ENCODE data around the gene TMEM242. TPM values are rescaled to one million over a fixed set of nuclear protein-coding genes. Genes with fewer than 3 reads are reported as not detected.
"Not testable (repeated sequence)": the region's sequence is repeated elsewhere in the genome, so short reads cannot be mapped to it uniquely, and the experiment has no call there.

Gene TMEM242
- total RNA-seq, 1 experiment from 2014 or later = 9.3 TPM

GRCh38 chr6:157313531-157314467, 9.5 kb downstream of the TMEM242 start:
- Histone ChIP-seq H3K9me3 (replicated peaks) (no peaks in the 10 kb centered on the region), H3K4me3 (no peak overlapping the region), H3K4me1 (replicated peaks) (peaks cover 7% of the 10 kb centered on the region; the same call in 1 of the 2 replicates), H3K27ac (no peak overlapping the region), H3K27me3 (replicated peaks) (no peaks in the 10 kb centered on the region), H3K36me3 (peaks cover 32% of the 10 kb centered on the region)
- no peak for DNase-seq (ENCODE audit: low read depth in 1 of 2, low spot score in 2 of 2)

DNA sequence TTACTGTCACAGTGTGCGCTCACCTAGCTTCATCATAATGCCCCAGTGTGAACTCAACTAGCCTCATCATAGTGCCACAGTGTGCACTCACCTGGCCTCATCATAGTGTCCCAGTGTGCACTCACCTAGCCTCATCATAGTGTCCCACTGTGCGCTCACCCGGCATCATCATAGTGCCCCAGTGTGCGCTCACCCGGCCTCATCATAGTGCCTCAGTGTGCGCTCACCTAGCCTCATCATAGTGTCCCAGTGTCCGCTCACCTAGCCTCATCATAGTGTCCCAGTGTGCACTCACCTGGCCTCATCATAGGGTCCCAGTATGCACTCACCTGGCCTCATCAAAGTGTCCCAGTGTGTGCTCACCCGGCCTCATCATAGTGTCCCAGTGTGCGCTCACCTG, 10.6 kb downstream of the TMEM242 start:
- H3K36me3 ChIP-seq = peaks cover 30% of the 10 kb centered on the region
- no peak overlapping the region for H3K4me3 ChIP-seq
- no peak for DNase-seq (ENCODE audit: low read depth in 1 of 2, low spot score in 2 of 2)
- H3K4me1 ChIP-seq (replicated peaks) = peaks cover 7% of the 10 kb centered on the region; the same call in 1 of the 2 replicates
- H3K9me3 ChIP-seq (replicated peaks) = no peaks in the 10 kb centered on the region
- H3K27ac ChIP-seq = no peak overlapping the region
- no peaks in the 10 kb centered on the region for H3K27me3 ChIP-seq (replicated peaks)

DNA sequence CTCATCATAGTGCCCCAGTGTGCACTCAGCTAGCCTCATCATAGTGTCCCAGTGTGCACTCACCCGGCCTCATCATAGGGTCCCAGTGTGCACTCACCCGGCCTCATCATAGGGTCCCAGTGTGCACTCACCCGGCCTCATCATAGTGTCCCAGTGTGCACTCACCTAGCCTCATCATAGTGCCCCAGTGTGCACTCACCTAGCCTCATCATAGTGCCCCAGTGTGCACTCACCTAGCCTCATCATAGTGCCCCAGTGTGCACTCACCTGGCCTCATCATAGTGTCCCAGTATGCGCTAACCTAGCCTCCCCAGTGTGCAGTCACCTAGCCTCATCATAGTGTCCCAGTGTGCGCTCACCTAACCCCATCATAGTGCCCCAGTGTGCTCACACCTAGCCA, 12.6 kb downstream of the TMEM242 start:
- H3K27ac ChIP-seq; DNase-seq (ENCODE audit: low read depth in 1 of 2, low spot score in 2 of 2): not testable (repeated sequence)
- H3K36me3 ChIP-seq = peaks cover 12% of the 10 kb centered on the region

GRCh38 chr6:157307661-157308060, 15.7 kb downstream of the TMEM242 start:
- no peak overlapping the region for H3K4me3 ChIP-seq
- H3K36me3 ChIP-seq = no peaks in the 10 kb centered on the region
- no peak for DNase-seq (ENCODE audit: low read depth in 1 of 2, low spot score in 2 of 2)
- peaks cover 12% of the 10 kb centered on the region for H3K4me1 ChIP-seq (replicated peaks)
- no peak overlapping the region for H3K27ac ChIP-seq
- no peaks in the 10 kb centered on the region for H3K27me3 ChIP-seq (replicated peaks)
- H3K9me3 ChIP-seq (replicated peaks) = no peaks in the 10 kb centered on the region

More for the DNA sequence above, 12.6 kb downstream of the TMEM242 start:
- H3K4me3 ChIP-seq; H3K4me1 ChIP-seq (replicated peaks); H3K27me3 ChIP-seq (replicated peaks); H3K9me3 ChIP-seq (replicated peaks): not testable (repeated sequence)

DNA sequence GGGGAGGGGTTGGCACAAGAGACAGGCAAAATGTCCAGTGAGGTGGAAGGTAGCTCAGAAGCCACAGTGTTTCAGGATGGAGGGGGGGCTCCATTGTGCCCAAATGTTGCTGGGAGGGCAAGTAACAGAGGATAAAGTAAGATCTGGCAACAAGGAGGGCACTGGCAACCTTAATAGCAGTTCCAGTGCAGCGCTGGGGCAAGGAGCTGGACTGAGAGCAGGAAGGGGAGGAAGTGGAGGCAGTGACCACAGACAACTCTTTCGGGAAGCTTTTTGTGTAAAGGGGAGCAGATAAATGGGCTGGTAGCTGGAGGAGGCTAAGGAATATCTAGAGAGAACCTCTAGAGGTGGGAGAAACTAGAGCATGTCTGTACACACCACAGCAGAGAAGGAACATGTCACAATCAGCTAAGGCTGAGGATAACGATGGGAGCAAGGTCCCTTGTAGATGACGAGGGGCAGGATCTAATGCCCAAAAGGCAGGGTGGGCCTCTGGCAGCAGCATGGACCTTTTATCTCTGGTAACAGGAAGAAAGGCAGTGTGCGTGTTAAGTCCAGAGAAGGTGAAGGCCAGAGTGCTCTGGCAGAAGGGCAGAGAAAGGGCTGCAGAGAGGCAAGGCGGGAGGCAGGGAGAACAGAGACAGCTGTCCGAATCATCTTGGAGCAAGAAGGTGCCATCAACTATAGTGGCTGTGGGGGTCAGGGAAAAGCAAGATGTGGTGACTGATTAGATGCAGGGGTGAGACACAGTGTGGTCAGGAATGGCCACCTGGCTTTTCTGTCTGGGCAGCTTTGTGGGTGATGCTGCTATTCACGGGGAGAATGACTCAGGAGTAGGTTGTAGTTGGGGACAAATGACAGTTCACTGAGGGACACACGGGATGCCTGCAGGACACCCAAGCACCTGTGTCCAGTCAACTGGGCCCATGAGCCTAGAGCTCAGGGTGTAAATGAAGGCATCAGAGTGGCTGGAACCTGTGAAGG, 17.4 kb downstream of the TMEM242 start:
- H3K9me3 ChIP-seq (replicated peaks) = no peaks in the 10 kb centered on the region
- H3K27ac ChIP-seq = no peak overlapping the region
- no peak for DNase-seq (ENCODE audit: low read depth in 1 of 2, low spot score in 2 of 2)
- no peaks in the 10 kb centered on the region for H3K27me3 ChIP-seq (replicated peaks)
- H3K4me1 ChIP-seq (replicated peaks) = peaks cover 12% of the 10 kb centered on the region
- H3K4me3 ChIP-seq = no peak overlapping the region
- no peaks in the 10 kb centered on the region for H3K36me3 ChIP-seq

DNA sequence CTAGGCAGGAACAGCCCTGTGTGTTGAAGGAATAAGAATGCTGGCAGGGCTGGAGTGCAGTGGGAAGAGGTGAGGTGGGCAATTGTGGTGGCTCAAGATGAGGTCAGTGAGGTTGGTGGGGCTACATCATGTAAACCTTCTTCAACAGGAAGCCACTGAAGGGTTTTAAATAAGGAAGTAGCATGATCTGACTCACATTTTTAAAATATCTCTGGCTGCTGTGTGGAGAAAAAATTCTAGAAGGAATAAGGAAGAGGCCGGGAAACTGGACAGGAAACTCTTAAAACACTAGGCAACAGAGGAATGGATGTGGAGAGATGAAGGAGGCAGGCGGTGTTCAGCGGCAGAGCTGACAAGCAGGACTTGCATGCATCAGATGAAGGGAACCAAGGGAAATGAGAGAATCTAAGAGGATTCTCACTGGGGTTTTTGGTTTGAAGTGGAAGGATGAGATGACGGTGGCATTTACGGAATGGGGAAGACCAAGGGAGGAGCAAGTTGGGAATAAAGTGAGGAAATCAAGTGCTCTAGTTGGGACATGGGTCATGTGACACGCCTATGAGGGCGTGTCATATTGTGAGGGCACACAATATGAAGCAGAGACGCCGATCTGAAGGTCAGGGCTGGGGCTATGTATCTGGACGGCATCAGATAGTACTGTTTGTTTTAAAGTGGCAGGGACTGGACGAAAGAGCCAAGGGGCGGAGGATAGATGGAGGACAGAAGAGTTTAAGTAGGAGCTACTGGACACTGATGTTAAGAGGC, 18.2 kb downstream of the TMEM242 start:
- Histone ChIP-seq H3K27me3 (replicated peaks) (no peaks in the 10 kb centered on the region), H3K27ac (no peak overlapping the region), H3K4me1 (replicated peaks) (peaks cover 12% of the 10 kb centered on the region), H3K4me3 (no peak overlapping the region), H3K9me3 (replicated peaks) (no peaks in the 10 kb centered on the region), H3K36me3 (no peaks in the 10 kb centered on the region)
- peak in 1 of 2 experiments; percentile 20 for DNase-seq (ENCODE audit: low read depth in 1 of 2, low spot score in 2 of 2)

DNA sequence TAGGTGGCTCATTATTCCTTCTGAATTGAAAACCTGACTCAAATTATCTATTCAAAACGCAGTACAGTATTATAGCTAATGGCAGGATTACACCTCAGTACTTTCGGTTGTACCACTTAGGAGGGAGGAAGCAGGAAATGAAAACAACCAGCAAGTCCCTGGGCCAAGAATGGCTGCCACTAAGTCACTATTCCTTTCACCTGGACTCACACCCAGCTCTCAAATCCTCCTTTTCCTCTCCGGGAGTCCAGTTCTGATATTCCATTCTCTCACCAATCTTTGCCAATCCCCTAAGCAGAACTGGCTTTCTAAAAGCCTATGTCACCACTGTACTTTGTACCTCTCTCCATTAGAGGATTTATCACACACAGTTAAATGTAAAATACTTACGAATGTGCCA, 20.6 kb downstream of the TMEM242 start:
- Histone ChIP-seq H3K9me3 (replicated peaks) (no peaks in the 10 kb centered on the region), H3K27ac (no peak overlapping the region), H3K36me3 (no peaks in the 10 kb centered on the region), H3K27me3 (replicated peaks) (no peaks in the 10 kb centered on the region), H3K4me1 (replicated peaks) (peaks cover 12% of the 10 kb centered on the region), H3K4me3 (no peak overlapping the region)
- no peak for DNase-seq (ENCODE audit: low read depth in 1 of 2, low spot score in 2 of 2)

GRCh38 chr6:157300436-157300835, 22.9 kb downstream of the TMEM242 start:
- DNase-seq (ENCODE audit: low read depth in 1 of 2, low spot score in 2 of 2) = no peak
- H3K4me1 ChIP-seq (replicated peaks) = peaks cover 10% of the 10 kb centered on the region
- H3K9me3 ChIP-seq (replicated peaks) = no peaks in the 10 kb centered on the region
- no peak overlapping the region for H3K27ac ChIP-seq
- H3K4me3 ChIP-seq = no peak overlapping the region
- H3K36me3 ChIP-seq = no peaks in the 10 kb centered on the region
- H3K27me3 ChIP-seq (replicated peaks) = no peaks in the 10 kb centered on the region

DNA sequence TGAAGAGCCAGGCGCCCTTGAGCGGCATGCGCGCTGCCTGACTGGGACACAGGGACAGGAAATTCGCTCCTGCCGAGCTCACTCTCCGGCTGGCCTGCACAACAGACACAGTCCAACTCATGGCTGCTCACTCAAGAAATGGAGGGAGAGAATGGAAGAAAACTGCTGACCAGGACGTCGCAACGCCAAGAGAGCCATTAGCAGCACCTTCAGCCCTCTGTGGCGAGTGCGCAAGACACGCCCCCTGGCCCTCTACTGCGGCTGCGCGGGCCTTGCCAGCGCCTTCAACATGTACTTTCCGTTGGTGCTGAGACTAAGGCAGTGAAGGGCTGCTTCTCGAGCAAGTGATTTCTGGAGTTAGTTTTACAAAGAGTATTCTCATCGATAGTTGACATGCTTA, 23.3 kb downstream of the TMEM242 start:
- Histone ChIP-seq H3K4me3 (no peak overlapping the region), H3K27ac (no peak overlapping the region), H3K27me3 (replicated peaks) (no peaks in the 10 kb centered on the region), H3K36me3 (no peaks in the 10 kb centered on the region), H3K4me1 (replicated peaks) (peaks cover 6% of the 10 kb centered on the region), H3K9me3 (replicated peaks) (no peaks in the 10 kb centered on the region)
- DNase-seq (ENCODE audit: low read depth in 1 of 2, low spot score in 2 of 2) = no peak

DNA sequence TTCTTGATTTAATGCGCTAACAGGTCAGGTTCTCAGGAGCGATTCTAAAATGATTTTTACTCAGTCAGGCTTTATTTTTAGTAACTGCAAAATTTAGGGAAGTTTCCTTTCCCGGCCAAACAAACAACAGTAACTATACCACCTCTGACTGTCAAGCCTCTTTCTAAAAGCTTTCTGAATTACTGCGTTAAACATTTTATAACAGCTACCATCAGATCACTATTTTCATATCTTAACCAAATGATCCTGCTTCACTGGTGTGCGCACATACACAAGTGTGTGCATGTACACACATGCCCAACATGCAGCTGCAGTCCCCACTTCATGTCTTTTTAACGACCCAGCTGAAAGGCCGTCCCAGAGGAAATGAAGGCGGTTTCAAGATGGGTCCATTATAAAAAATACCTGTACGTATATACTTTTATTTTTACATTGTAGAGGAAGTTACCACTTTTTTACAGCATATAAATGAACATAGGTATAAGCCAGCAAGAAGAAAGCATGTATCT, 25.0 kb downstream of the TMEM242 start:
- DNase-seq (ENCODE audit: low read depth in 1 of 2, low spot score in 2 of 2) = no peak
- no peak overlapping the region for H3K4me3 ChIP-seq
- no peaks in the 10 kb centered on the region for H3K27me3 ChIP-seq (replicated peaks)
- H3K4me1 ChIP-seq (replicated peaks) = no peaks in the 10 kb centered on the region
- no peaks in the 10 kb centered on the region for H3K36me3 ChIP-seq
- no peak overlapping the region for H3K27ac ChIP-seq
- H3K9me3 ChIP-seq (replicated peaks) = no peaks in the 10 kb centered on the region

DNA sequence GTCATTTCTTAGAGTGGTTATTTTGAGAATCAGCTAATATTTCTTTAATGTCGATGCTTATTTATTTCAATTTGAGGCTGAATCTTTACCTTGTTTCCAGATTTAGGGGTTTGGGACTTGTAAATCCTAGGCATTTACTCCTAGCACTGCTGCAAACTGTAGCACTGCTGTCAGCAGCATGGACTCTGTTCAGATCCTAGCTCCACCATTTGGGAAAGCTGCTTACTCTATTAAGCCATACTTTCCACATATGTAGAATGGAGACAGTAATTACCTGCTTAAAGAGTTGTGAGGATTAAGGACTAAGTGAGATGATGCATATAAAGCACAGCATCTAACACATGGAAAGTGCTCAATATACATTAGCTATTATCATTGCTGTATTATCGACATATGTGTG, 28.7 kb downstream of the TMEM242 start:
- Histone ChIP-seq H3K36me3 (peaks cover 11% of the 10 kb centered on the region), H3K27ac (no peak overlapping the region), H3K9me3 (replicated peaks) (no peaks in the 10 kb centered on the region), H3K27me3 (replicated peaks) (no peaks in the 10 kb centered on the region), H3K4me1 (replicated peaks) (no peaks in the 10 kb centered on the region), H3K4me3 (no peak overlapping the region)
- no peak for DNase-seq (ENCODE audit: low read depth in 1 of 2, low spot score in 2 of 2)

DNA sequence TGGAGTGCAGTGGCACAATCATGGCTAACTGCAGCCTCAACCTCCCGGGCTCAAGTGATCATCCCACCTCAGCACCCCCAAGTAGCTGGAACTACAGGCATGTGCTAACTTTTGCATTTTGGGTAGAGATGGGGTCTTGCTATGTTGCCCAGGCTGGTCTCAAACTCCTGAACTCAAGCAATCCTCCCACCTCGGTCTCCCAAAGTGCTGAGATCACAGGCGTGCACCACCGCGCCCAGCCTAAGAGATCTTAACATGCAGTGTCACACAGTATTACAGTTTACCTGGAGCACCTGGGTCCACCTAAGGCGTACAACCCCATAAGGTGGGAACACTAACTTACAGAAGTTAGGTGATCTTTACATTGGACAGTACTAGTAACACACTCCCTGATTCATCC, 29.5 kb downstream of the TMEM242 start:
- H3K27ac ChIP-seq = no peak overlapping the region
- H3K9me3 ChIP-seq (replicated peaks) = no peaks in the 10 kb centered on the region
- H3K4me3 ChIP-seq = no peak overlapping the region
- DNase-seq (ENCODE audit: low read depth in 1 of 2, low spot score in 2 of 2) = no peak
- H3K27me3 ChIP-seq (replicated peaks) = no peaks in the 10 kb centered on the region
- peaks cover 11% of the 10 kb centered on the region for H3K36me3 ChIP-seq
- no peaks in the 10 kb centered on the region for H3K4me1 ChIP-seq (replicated peaks)

DNA sequence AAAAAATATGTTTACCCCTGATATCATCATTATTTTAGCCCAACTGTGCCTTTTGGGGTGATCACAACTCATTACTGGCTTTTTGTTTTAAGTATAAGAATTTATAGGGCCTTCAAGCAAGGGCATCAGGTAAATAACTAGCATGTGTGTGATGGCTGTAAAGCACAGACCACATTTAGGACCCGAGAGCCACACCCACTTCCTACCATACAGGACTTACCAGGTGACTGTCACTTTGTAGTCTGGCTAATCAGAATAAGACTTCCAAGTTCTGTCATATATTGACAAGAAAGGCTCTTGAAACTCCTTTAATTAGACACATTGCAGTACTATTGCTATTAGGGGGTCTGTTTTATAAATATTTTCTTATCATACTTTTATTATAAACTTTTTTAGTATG, 31.1 kb downstream of the TMEM242 start:
- peaks cover 11% of the 10 kb centered on the region for H3K36me3 ChIP-seq
- no peaks in the 10 kb centered on the region for H3K27me3 ChIP-seq (replicated peaks)
- no peak overlapping the region for H3K27ac ChIP-seq
- H3K4me1 ChIP-seq (replicated peaks) = no peaks in the 10 kb centered on the region
- no peak overlapping the region for H3K4me3 ChIP-seq
- DNase-seq (ENCODE audit: low read depth in 1 of 2, low spot score in 2 of 2) = no peak
- H3K9me3 ChIP-seq (replicated peaks) = no peaks in the 10 kb centered on the region
